ENCODE results near the gene PTCHD1. TPM values are rescaled to one million over a fixed set of nuclear protein-coding genes. Genes with fewer than 3 reads are reported as not detected.

The PTCHD1 gene
- total RNA-seq, 1 experiment from 2014 or later: not detected

GRCh38 chrX:23356189-23356588, 21.5 kb downstream of the PTCHD1 start:
- no peak for DNase-seq (ENCODE audit: low read depth)

DNA sequence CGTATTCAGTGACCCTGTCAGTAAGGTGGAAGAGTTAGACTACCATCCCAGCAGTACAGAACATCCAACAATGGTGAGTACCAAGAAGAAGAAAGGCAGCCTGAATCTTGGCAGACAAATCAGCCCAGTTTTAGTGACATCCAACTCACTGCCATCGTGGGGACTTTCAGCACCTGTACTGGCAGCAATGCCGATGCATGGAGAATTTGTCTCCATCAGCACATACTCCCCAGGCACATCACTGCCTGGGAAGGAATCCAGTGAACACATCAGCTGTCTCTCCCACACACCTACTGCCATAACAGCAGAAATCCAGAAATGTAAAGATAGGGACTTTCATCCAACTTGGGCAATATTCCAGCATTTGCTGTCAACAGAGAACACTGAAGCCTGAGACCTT, 29.8 kb downstream of the PTCHD1 start:
- DNase-seq (ENCODE audit: low read depth): no peak

DNA sequence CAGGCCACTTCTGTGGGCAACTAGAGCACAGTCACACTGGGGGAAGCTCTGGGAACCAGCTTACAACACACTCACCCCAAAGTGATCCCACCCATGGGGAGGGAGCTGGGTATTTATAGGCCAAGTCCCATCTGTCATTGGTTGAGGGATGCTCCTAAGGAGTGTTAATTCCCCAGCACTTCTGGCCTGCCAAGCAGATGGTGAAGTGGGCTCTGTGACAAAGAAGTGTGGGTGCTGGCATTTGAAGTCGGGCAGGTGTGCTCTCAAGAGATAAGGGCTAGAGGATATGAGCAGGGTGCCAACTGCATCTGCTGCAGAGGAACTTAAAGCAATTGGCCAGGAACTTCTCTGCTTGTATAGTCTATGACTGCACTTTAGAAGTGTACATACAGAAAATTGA, 30.9 kb downstream of the PTCHD1 start:
- DNase-seq (ENCODE audit: low read depth): no peak

DNA sequence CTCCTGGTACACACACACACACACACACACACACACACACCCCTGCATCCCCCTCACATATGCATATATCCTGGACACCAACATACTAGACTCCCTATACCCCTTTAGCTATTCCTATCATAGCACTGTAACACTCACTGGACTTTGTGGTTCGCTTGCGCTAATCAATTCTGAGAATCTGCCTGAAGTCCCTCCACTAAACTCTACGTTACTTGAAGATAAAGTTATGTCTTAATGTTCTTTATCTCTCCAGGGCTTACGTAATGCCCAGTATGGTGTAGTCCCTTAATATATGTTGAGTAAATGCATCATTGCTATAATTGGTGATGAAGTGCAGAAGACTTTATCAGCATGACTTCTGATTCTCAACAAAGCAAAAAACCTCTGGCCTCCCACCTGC, 32.3 kb downstream of the PTCHD1 start:
- DNase-seq (ENCODE audit: low read depth): no peak

DNA sequence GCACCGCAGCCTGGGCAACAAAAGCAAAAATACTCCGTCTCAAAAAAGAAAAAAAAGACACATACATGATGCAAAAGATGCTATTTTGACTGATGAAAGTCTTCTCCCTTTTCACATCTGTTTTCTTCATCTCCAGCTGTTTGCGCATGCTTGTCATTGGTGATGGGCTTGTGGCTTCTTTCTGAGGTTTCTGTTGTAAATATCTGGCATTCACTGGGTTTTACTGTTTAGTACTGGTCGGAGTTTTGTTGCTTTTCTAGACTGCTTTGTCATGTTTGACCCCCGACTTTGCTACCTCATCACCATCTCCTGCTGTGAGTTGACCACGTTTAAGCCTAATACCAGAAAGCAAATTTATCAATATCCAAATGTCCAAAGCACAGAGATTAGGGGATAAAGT, 34.4 kb downstream of the PTCHD1 start:
- no peak for DNase-seq (ENCODE audit: low read depth)

GRCh38 chrX:23372220-23372902, 37.7 kb downstream of the PTCHD1 start:
- no peak for DNase-seq (ENCODE audit: low read depth)

GRCh38 chrX:23373129-23373804, 38.6 kb downstream of the PTCHD1 start:
- DNase-seq (ENCODE audit: low read depth): peak; percentile 28

DNA sequence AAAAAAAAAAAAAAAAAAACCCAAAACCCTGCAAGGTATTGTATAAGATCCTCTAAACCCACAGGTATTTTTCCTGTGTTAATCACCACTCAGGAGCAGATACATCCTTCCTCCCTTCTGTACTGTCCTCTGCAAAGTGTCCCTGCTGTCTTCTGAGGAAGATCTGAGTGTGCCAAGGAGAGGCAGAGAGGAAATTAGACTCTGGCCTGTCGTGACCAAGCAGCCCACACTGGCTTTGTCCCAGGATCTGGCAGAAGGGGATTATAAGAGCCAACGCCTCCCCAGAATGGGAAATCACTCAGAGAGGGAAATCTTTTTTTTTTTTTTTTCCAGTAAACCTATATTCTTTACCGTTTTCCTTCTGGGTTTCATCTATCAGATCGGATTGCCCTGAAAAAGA, 39.6 kb downstream of the PTCHD1 start:
- DNase-seq (ENCODE audit: low read depth): no peak

GRCh38 chrX:23376581-23376980, 41.9 kb downstream of the PTCHD1 start:
- DNase-seq (ENCODE audit: low read depth): no peak

DNA sequence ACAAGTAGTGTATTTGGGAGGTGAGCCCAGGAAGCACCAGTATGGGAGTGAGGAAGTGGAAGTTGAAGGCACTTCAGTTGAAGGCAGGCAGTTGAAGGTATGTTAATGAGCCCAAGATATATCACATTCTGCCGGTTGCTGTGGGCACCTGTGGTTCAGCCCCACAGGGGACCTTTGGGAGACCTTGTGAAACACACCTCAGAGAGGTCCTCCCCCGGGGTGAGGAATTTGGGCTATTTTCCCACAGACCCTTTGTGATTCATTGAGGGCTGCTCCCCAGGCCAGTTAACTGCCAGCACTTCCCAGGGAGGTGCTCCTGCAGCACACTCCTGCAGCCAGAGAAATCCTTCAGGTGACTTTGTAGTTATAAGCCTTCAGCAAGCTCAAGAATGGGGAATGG, 45.9 kb downstream of the PTCHD1 start:
- DNase-seq (ENCODE audit: low read depth): no peak

DNA sequence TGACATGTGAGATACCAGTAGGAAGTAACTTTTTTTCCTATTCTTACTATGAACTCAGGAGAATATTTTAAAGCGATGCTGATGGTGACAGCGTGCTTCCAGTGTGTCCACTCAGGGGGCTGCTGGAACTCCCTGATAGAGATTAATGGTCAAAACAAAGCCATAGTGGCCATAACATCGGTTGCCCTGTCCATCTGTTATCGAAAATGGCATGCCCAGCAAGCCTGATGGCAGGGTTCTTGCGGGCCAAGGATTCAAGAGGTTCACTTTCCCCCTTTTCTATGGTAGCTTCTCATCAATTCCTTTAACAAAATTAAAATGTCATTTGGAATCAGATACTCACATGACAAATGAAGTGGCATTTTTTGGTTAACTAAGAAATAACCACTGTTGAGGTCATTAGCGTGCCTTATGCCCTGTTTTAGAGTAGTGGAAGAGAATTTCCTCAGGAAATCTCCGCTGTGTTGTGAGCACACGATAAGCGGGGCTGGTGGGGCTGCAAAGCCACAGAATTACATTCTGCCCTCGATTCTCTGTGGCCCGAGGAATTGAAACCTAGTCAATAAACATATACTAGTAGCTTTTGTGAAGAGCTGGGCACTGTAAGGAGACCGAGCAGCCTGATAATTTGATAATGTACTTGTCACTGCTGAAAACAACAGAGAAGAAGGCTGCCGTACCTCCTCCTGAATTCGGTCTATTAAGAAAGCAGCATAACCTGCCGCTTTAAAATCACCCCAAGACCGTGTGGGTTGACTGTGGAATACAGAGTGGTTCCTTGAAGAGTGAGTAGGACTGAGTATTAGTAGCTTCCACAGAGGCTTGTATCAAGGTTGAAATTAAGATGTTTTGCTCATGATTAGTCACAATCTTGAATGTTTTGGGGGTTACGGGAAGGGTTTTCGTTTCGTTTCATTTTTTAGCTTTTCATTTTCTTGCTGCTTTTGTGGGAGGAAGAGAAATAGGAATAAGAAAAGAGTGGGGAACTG, 46.7 kb downstream of the PTCHD1 start:
- DNase-seq (ENCODE audit: low read depth): no peak

GRCh38 chrX:23382572-23382971, 47.9 kb downstream of the PTCHD1 start:
- no peak for DNase-seq (ENCODE audit: low read depth)

- DNase-seq (ENCODE audit: low read depth): peak; percentile 3
Observed at GRCh38 chrX:23383411-23383810, 48.8 kb downstream of the PTCHD1 start.

GRCh38 chrX:23385242-23385641, 50.6 kb downstream of the PTCHD1 start:
- no peak for DNase-seq (ENCODE audit: low read depth)

- no peak for DNase-seq (ENCODE audit: low read depth)
Observed at GRCh38 chrX:23386260-23386659, 51.6 kb downstream of the PTCHD1 start.

DNA sequence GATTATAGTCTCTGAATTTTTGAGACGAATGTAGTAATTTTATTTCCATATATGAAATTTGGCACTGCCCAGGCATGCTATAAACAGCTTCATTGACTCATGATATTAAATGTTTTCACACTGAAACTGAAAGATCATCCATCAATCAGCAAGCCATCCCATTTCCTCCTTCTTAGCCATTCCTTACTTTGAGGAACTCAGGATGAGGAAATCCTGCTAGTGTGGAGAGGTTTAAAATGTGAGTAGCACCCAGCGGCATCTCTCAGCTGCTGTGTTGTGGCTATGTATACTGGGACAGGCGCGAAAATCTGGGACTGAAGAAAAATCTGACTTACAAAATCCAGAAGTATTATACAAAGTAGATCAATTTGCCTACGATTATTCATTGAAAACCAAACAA, 52.1 kb downstream of the PTCHD1 start:
- no peak for DNase-seq (ENCODE audit: low read depth)

DNA sequence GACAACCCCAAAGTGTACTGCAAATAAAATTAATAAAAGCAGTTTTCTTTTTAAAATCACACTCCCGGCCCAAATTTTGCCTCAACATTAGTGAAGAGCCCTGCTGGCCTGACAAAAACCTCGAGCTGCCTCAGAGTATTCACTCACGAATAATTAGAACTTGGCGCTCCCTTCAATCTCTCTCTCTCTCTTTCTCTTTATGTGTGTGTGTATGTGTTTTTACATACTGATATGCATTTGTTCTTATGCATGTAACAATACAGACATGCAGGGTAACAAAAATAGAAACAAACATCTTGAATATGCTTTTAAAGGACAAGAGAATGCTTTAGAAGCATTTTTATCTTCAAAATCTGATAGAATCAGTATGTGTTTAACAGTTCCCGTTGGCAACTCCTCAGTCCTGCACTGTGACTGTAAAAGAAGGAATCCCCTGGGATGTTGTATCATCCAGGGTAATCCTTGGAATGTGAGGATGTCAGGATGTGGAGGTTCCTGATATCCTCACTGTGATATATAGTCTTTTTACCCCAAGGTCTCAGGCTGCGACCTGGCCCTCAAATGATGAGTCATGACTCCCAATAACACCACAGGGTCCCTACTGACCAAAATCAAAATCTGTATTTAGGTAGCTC, 53.0 kb downstream of the PTCHD1 start:
- DNase-seq (ENCODE audit: low read depth): no peak

DNA sequence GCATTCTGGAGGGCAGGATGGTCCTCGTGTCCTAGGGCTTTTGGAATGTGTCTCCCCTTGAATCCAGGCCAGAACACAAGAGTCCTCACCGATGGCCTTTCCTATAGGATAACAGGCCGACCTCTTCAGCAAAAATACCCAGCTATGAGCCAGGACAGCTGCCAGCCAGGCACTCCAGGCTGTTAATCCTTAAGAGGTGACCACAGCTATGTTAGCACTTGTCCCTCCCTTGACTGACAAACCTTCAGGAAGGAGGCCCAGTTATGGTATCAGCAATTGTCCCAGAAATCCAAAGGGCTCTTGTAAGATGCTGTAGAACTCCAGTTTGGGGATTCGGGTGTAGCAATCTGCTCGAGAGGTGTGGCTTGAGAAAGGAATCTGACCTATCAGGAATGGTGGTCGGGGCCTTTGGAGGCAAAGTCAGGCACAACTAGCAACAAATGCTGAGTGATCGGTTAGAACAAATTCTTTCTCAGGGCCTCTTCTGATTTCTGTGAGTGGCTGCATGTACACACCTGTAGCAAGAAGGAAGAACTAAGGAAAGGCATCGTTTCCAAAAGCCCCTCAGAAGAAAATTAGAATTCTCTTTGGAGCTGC, 54.6 kb downstream of the PTCHD1 start:
- no peak for DNase-seq (ENCODE audit: low read depth)

DNA sequence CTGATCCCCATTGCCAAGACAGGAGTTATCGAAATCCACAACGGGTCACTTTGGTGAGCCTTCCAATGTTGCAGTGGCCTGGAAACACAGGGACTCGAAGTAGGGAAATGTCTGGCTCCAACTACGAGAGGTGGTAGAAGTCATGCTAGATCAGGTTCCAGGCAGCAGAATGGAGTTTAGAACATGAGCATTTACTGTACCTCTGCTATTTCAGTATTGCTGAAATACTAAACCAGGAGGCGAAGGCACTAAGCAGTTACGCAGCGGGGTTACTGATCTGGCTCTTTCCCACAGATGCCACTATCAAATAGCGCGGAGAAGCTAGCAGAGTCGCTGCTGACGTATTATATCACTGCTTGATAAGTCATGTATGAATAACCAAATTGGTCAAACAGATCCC, 56.3 kb downstream of the PTCHD1 start:
- DNase-seq (ENCODE audit: low read depth): no peak

DNA sequence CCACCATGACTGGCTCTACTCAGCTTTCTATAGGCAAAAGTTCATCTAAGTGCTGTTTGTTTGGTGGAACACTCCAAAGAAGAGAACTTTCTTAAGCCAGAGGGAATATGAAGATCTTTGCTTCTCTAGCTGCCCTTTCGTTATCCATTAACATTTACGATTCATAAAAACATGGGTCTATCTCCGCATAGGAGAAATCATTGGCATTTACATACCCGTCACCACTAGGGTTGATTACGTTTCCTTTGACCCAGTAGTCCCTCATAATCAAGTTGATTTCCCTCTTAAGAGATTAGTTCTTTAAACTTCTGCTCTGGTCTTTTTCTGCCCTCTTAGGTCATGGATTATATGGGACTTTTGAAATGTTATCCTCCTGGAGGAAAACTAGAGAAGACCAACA, 57.5 kb downstream of the PTCHD1 start:
- DNase-seq (ENCODE audit: low read depth): no peak

DNA sequence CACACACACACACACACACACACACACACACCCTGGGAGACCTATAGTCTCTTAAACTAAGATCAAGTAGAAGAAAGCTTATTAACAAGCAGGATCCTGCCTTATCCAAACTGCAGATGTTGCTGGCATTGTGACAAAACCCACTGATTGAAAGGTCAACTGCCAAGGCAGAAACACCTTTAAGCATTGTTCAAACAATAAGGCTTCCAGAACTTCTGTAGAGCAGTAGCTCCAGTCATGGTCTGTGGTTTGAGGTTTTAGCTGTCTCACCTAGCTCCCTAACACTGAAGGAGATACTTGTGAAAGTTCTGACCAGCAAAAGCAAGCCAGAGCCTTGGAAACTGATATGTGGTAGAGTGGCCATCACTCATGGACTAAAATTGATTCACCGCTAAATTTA, 59.8 kb downstream of the PTCHD1 start:
- no peak for DNase-seq (ENCODE audit: low read depth)

- no peak for DNase-seq (ENCODE audit: low read depth)
Observed at GRCh38 chrX:23396263-23396662, 61.6 kb downstream of the PTCHD1 start.

All from M059J (cell line).